Retinal pigment epithelial cell (primary cell): ENCODE measurements around the gene NEFH.
A peak's percentile ranks its signal among the peaks of the same experiment; 100 is the strongest.
"Not testable (repeated sequence)": the region's sequence is repeated elsewhere in the genome, so short reads cannot be mapped to it uniquely, and the experiment has no call there.

ENCODE experiments used
- DNase-seq: peaks from one replicate; pipeline ENCODE4 v3.0.0-alpha.2; 2010; ENCODE audit warnings: low read depth
- H3K4me3 ChIP-seq: 2 replicates; pipeline ENCODE4 v1.5.1; 2011; ENCODE audit warnings: mild to moderate bottlenecking, low read length, control low read depth, moderate library complexity
- CTCF ChIP-seq: conservative IDR thresholded peaks from 2 replicates; pipeline ENCODE4 v1.5.1; 2011; ENCODE audit warnings: low read depth, low read length, control low read depth, inconsistent platforms

The NEFH gene, protein sequence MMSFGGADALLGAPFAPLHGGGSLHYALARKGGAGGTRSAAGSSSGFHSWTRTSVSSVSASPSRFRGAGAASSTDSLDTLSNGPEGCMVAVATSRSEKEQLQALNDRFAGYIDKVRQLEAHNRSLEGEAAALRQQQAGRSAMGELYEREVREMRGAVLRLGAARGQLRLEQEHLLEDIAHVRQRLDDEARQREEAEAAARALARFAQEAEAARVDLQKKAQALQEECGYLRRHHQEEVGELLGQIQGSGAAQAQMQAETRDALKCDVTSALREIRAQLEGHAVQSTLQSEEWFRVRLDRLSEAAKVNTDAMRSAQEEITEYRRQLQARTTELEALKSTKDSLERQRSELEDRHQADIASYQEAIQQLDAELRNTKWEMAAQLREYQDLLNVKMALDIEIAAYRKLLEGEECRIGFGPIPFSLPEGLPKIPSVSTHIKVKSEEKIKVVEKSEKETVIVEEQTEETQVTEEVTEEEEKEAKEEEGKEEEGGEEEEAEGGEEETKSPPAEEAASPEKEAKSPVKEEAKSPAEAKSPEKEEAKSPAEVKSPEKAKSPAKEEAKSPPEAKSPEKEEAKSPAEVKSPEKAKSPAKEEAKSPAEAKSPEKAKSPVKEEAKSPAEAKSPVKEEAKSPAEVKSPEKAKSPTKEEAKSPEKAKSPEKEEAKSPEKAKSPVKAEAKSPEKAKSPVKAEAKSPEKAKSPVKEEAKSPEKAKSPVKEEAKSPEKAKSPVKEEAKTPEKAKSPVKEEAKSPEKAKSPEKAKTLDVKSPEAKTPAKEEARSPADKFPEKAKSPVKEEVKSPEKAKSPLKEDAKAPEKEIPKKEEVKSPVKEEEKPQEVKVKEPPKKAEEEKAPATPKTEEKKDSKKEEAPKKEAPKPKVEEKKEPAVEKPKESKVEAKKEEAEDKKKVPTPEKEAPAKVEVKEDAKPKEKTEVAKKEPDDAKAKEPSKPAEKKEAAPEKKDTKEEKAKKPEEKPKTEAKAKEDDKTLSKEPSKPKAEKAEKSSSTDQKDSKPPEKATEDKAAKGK

GRCh38 chr22:29479417-29480261 is at the start of gene NEFH:
Gene NEFH (plus strand): TSS chr22:29480218. CDS start chr22:29480263, 45 bp downstream.
- H3K4me3 ChIP-seq, result peak within 1 kb of the TSS; percentile 25
- no peak for TF ChIP-seq CTCF
- no peak for DNase-seq

DNA sequence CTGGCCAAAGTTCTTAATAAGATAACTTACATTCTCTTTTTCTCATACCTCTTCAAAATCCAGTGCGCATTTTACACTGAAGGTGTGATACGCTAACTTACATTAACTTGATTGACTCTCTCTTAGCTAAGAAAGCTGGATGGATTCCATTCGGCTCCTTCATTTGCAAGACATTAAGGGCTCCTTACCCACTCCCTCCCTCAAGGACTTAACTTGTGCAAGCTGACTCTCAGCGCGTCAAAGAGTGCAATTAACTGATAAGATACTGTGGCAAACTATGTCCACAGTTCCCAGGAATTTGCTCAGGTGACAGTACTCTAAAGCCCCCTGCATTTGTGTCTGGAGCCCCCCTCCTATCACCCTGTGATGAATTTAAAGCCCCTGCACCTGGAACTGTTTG is 48.0 kb upstream of the NEFH start:
- DNase-seq, result no peak
- TF ChIP-seq CTCF, result no peak
- H3K4me3 ChIP-seq, result no peak overlapping the region

GRCh38 chr22:29433856-29434255 is 46.2 kb upstream of the NEFH start:
- TF ChIP-seq CTCF, result no peak
- no peak for DNase-seq
- no peak overlapping the region for H3K4me3 ChIP-seq

- no peak for DNase-seq
- no peak overlapping the region for H3K4me3 ChIP-seq
- TF ChIP-seq CTCF, result no peak
Measured at GRCh38 chr22:29434288-29434687, 45.7 kb upstream of the NEFH start.

DNA sequence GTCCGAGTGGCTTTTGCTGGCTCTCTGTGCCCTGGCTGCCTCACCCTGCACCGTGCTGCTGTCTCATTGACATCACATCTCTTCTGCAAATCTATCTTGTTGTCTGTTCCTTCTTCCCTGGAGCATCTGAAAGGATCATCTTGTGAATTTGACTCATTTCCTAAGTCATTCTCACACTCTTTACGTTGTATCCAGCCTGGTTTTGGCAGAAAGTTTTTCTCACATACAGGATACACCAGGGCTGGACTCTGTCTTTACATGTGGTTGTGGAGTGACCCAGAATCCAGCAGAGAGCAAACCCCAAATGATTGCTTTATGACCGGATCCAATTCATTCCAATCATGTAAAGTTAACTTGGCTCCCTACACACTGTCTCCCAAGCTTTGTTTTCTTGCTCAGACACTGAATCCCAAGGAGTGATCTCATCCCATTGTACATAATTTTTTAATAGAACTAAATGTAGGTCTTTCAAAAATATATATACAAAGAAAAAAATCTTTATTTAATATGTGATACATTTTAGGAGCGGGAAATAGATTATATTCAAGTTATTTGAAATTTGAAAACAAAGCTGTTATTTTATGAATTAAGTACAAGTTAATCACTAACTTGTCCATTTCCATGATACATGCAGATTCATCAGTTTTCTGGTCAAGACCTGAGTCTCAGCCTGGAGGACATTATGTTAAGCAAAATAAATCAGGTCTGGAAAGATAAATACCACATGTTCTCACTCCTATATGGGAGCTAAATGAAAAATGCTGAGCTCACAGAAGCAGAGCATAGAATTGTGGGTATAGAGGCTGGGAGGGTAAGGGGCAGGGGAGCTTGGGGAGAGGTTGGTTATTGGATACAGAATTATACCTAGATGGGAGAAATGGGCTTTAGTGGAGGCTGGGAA is 44.5 kb upstream of the NEFH start:
- TF ChIP-seq CTCF, result no peak
- H3K4me3 ChIP-seq, result no peak overlapping the region
- no peak for DNase-seq

DNA sequence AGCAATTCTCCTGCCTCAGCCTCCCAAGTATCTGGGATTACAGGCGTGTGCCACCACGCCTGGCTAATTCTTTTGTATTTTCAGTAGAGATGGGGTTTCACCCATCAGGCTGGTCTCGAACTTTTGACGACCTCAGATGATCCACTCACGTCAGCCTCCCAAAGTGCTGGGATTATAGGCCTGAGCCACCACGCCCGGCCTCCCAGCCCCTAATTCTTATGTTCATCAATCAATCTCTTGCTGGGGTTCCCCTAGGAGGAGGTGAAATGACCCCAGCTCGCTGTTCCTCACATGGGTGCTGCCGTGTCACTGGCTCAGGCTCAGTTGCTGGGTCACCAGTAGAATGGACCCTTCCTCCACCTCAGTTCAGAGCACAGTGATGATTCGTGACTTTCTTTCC is 41.7 kb upstream of the NEFH start, which contains the start of gene RFPL1:
Gene RFPL1 (plus strand): TSS at position 301 of the 400 bp plus-strand sequence.
- not testable (repeated sequence) for H3K4me3 ChIP-seq, DNase-seq
